HuH-7.5 (cell line): Measurements from ENCODE around the gene BTG1.
"Not testable (repeated sequence)": the region's sequence is repeated elsewhere in the genome, so short reads cannot be mapped to it uniquely, and the experiment has no call there.

Experiments
- DNase-seq: peaks from one replicate; pipeline ENCODE4 v3.0.0; 2011; ENCODE audit warnings: low spot score

Gene BTG1

GRCh38 chr12:92098594-92099380, 46.9 kb downstream of the BTG1 start:
- DNase-seq: no peak

GRCh38 chr12:92096346-92097136, 49.1 kb downstream of the BTG1 start:
- DNase-seq: no peak

GRCh38 chr12:92094751-92095161, 50.9 kb downstream of the BTG1 start:
- no peak for DNase-seq

- DNase-seq: not testable (repeated sequence)
Observed at GRCh38 chr12:92094301-92094700, 51.3 kb downstream of the BTG1 start.
